Keratinocyte (primary cell): ENCODE results near the gene GALNS. TPM values are rescaled to one million over a fixed set of nuclear protein-coding genes. Genes with fewer than 3 reads are reported as not detected.

Experiments used
- DNase-seq: peaks from one replicate; pipeline ENCODE4 v3.0.0-alpha.2; 2011; ENCODE audit warnings: low read depth, missing footprints, low spot score
- FAIRE-seq: peaks from 2 replicates; lab custom pipeline; 2011; peaks lifted over from hg19 to GRCh38; lab: Jason Lieb, UNC
- H2AFZ ChIP-seq: 2 replicates; pipeline ENCODE4 v1.6.0; 2012; ENCODE audit warnings: low read length, control low read depth, inconsistent platforms; ENCODE audit not compliant: control insufficient read depth
- H3K27ac ChIP-seq: 2 replicates; pipeline ENCODE4 v1.5.1; 2011; ENCODE audit warnings: low read length; ENCODE audit not compliant: control insufficient read depth, insufficient read depth
- H3K27me3 ChIP-seq: 3 replicates; pipeline ENCODE4 v1.6.0; 2011; ENCODE audit warnings: low read length; ENCODE audit not compliant: control insufficient read depth, insufficient read depth; ENCODE audit errors: extremely low read depth
- H3K36me3 ChIP-seq, 2 experiments: 2 replicates in 1 of 2; 3 replicates in 1 of 2; pipeline ENCODE4 v1.5.1; 2011; ENCODE audit warnings: low read length in 2 of 2, mild to moderate bottlenecking in 1 of 2; ENCODE audit not compliant: control insufficient read depth in 2 of 2, insufficient read depth in 2 of 2; ENCODE audit errors: extremely low read depth in 1 of 2
- H3K4me1 ChIP-seq: 3 replicates; pipeline ENCODE4 v1.5.1; 2011; ENCODE audit warnings: low read length; ENCODE audit not compliant: control insufficient read depth, insufficient read depth; ENCODE audit errors: extremely low read depth
- H3K4me2 ChIP-seq: 3 replicates; pipeline ENCODE4 v1.6.0; 2011; ENCODE audit warnings: low read depth, low read length; ENCODE audit not compliant: control insufficient read depth, insufficient read depth; ENCODE audit errors: extremely low read depth
- H3K4me3 ChIP-seq, 3 experiments: fragments of 200-600 bp in 1 of 3; sonication (generic) in 1 of 3; 2 replicates in 2 of 3; 3 replicates in 1 of 3; pipeline ENCODE4 v1.5.1; 2011 to 2016; ENCODE audit warnings: low read length in 3 of 3, mild to moderate bottlenecking in 3 of 3, control low read depth in 2 of 3, inconsistent platforms in 1 of 3, low read depth in 1 of 3, mixed read lengths in 1 of 3, mixed run types in 1 of 3, moderate library complexity in 1 of 3; ENCODE audit not compliant: control insufficient read depth in 2 of 3, insufficient read depth in 2 of 3; ENCODE audit errors: extremely low read depth in 1 of 3
- H3K79me2 ChIP-seq: 2 replicates; pipeline ENCODE4 v1.6.0; 2012; ENCODE audit warnings: low read length; ENCODE audit not compliant: control insufficient read depth, insufficient read depth
- H3K9ac ChIP-seq: 3 replicates; pipeline ENCODE4 v1.6.0; 2011; ENCODE audit warnings: low read length; ENCODE audit not compliant: control insufficient read depth, insufficient read depth; ENCODE audit errors: extremely low read depth
- H3K9me1 ChIP-seq: 3 replicates; pipeline ENCODE4 v1.6.0; 2011; ENCODE audit warnings: low read length; ENCODE audit not compliant: control insufficient read depth, insufficient read depth; ENCODE audit errors: extremely low read depth
- H3K9me3 ChIP-seq: 2 replicates; pipeline ENCODE4 v1.5.1; 2012; ENCODE audit warnings: low read depth, low read length; ENCODE audit not compliant: control insufficient read depth
- H4K20me1 ChIP-seq: 3 replicates; pipeline ENCODE4 v1.6.0; 2011; ENCODE audit warnings: low read length; ENCODE audit not compliant: control insufficient read depth, insufficient read depth; ENCODE audit errors: extremely low read depth
- EZH2 ChIP-seq: IDR thresholded peaks from one replicate; pipeline ENCODE4 v1.6.1; 2012; ENCODE audit warnings: inconsistent platforms, mild to moderate bottlenecking, low read length, moderate library complexity
- dilution Hi-C: fragments of 300-500 bp; cut with MboI; formaldehyde crosslinking; loops from one replicate; pipeline ENCODE4 v1.7.0; 2020; ENCODE audit warnings: low sequenced_read_pairs; ENCODE audit not compliant: extremely low pct_ligation_motif_present
- polyA plus RNA-seq, 5 experiments: library from polyadenylated mRNA; depleted of rRNA in 3 of 5; stranded (reverse) in 3 of 5; stranded (forward) in 1 of 5; unstranded in 1 of 5; fragments of >200 nt; gene quantifications; 1 replicate in 1 of 5; 2 replicates in 3 of 5; 3 replicates in 1 of 5; pipeline versions ENCODE4 v1.2.1 to v1.2.3, GENCODE V29; 2011 to 2012; ENCODE audit warnings: missing spikeins in 2 of 5, low read depth in 1 of 5, low replicate concordance in 1 of 5
- TF ChIP-seq, protein P1 (sequence below), 3 experiments: IDR thresholded peaks in 1 of 3; conservative IDR thresholded peaks in 1 of 3; optimal IDR thresholded peaks in 1 of 3; 2 replicates in 2 of 3; 3 replicates in 1 of 3; pipeline versions ENCODE3 to v1.5.1; 2011; ENCODE audit warnings: low read length in 3 of 3, mild to moderate bottlenecking in 3 of 3, moderate library complexity in 2 of 3, control low read depth in 1 of 3, inconsistent platforms in 1 of 3; ENCODE audit not compliant: insufficient read depth in 2 of 3; ENCODE audit errors: extremely low read depth in 1 of 3

The GALNS gene
- polyA plus RNA-seq, 1 donor (not counting 4 experiments of a cell fraction or from before 2014, with no cell fraction given): 8.3 TPM

DNA sequence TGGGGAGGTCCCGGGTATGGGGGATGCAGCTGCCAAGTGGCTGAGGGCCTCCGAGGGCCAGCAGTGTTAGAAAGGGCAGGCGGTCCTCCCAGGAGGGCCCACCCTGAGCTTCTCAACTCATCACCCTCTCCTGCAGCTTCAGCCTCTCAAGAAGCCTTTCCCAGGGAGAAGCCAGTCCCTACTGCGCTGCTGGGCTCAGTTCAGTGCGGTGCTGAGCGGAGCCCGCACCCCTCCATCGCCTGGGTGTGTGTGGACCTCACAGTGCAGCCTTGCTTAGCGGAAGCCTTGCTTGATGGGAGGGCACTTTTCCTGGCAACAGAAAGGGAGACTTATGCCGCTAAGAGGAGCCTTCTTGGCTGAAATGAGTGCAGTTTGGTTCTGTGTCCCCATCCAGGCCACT is 41.5 kb downstream of the GALNS start:
- Histone ChIP-seq H3K4me1 (peaks cover 26% of the 10 kb centered on the region), H3K4me3 (no peak overlapping the region), H3K4me2 (no peak overlapping the region), H2AFZ (no peak overlapping the region), H3K79me2 (peaks cover 10% of the 10 kb centered on the region), H3K27me3 (no peaks in the 10 kb centered on the region), H3K27ac (no peak overlapping the region), H3K9ac (no peak overlapping the region), H3K9me1 (no peaks in the 10 kb centered on the region), H4K20me1 (no peaks in the 10 kb centered on the region), H3K36me3 (peaks cover 0 to under 1% of the 10 kb centered on the region in 2 experiments), H3K9me3 (no peaks in the 10 kb centered on the region)
- DNase-seq (no peak), FAIRE-seq (no peak)
- dilution Hi-C loops: no loop called here
- TF ChIP-seq, protein P1, sequence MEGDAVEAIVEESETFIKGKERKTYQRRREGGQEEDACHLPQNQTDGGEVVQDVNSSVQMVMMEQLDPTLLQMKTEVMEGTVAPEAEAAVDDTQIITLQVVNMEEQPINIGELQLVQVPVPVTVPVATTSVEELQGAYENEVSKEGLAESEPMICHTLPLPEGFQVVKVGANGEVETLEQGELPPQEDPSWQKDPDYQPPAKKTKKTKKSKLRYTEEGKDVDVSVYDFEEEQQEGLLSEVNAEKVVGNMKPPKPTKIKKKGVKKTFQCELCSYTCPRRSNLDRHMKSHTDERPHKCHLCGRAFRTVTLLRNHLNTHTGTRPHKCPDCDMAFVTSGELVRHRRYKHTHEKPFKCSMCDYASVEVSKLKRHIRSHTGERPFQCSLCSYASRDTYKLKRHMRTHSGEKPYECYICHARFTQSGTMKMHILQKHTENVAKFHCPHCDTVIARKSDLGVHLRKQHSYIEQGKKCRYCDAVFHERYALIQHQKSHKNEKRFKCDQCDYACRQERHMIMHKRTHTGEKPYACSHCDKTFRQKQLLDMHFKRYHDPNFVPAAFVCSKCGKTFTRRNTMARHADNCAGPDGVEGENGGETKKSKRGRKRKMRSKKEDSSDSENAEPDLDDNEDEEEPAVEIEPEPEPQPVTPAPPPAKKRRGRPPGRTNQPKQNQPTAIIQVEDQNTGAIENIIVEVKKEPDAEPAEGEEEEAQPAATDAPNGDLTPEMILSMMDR (optimal IDR thresholded peaks at IDR 0.05 in 1 of 3, IDR thresholded peaks at IDR 0.05 in 1 of 3, conservative IDR thresholded peaks at IDR 0.05 in 1 of 3; ENCODE audit: extremely low read depth in 1 of 3, insufficient read depth in 2 of 3, low read length in 3 of 3): no peak
- no peak for TF ChIP-seq EZH2

DNA sequence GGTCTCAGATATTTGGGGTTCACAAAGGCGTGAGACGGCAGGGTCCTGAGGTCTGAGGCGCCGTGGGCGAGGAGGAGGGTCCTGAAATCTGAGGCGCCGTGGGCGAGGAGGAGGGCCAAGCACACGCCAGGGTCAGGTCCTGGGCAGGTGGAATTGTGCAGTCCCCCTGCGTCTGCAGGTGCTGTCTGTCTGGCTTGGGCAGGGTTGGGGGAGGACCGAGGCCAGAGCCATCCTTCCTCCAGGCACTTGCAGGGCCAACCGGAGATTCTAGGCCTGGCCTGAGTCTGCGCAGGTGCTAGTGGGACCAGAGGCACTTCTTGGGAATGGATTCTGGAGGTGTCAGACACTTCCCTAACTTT is 42.6 kb downstream of the GALNS start:
- H3K4me2 ChIP-seq: no peak overlapping the region
- TF ChIP-seq, protein P1 (optimal IDR thresholded peaks at IDR 0.05 in 1 of 3, IDR thresholded peaks at IDR 0.05 in 1 of 3, conservative IDR thresholded peaks at IDR 0.05 in 1 of 3; ENCODE audit: extremely low read depth in 1 of 3, insufficient read depth in 2 of 3, low read length in 3 of 3): no peak
- no peak for TF ChIP-seq EZH2
- H3K9ac ChIP-seq: no peak overlapping the region
- H3K9me1 ChIP-seq: peaks cover 4% of the 10 kb centered on the region
- H3K4me3 ChIP-seq: no peak overlapping the region
- H3K36me3 ChIP-seq: peaks cover 5 to 10% of the 10 kb centered on the region in 2 experiments
- no peak for FAIRE-seq
- no peak for DNase-seq
- H3K9me3 ChIP-seq: no peaks in the 10 kb centered on the region
- H3K79me2 ChIP-seq: peaks cover 19% of the 10 kb centered on the region
- dilution Hi-C loops: no loop called here
- H3K27me3 ChIP-seq: no peaks in the 10 kb centered on the region
- H3K27ac ChIP-seq: no peak overlapping the region
- H3K4me1 ChIP-seq: peaks cover 33% of the 10 kb centered on the region
- H4K20me1 ChIP-seq: no peaks in the 10 kb centered on the region
- H2AFZ ChIP-seq: no peak overlapping the region
